PFSK-1 (cell line): ENCODE data around the gene NR1I2.

ENCODE experiments used
- FOXP2 ChIP-seq: optimal IDR thresholded peaks from 2 replicates; pipeline ENCODE3; 2011; ENCODE audit warnings: borderline replicate concordance, control low read depth, inconsistent platforms; ENCODE audit not compliant: insufficient read depth; ENCODE audit errors: extremely low read length, extremely low read depth
- POLR2AphosphoS5 ChIP-seq: IDR thresholded peaks from 2 replicates; pipeline ENCODE4 v1.6.1; 2012; ENCODE audit warnings: low read depth, mild to moderate bottlenecking, control low read depth, low read length, moderate library complexity
- REST ChIP-seq, 2 experiments: IDR thresholded peaks; 2 replicates each; pipeline versions ENCODE4 v1.6.1 to v1.8.0; 2011 to 2012; ENCODE audit warnings: low read depth in 2 of 2, low read length in 2 of 2, control low read depth in 1 of 2, inconsistent platforms in 1 of 2, mild to moderate bottlenecking in 1 of 2, moderate library complexity in 1 of 2; ENCODE audit not compliant: insufficient read depth in 1 of 2
- SIN3A ChIP-seq: IDR thresholded peaks from 2 replicates; pipeline ENCODE4 v1.6.1; 2012; ENCODE audit warnings: mild to moderate bottlenecking, low read length, moderate library complexity, borderline replicate concordance; ENCODE audit not compliant: insufficient read depth
- TAF1 ChIP-seq: IDR thresholded peaks from 2 replicates; pipeline ENCODE4 v1.6.1; 2012; ENCODE audit warnings: low read length, control low read depth, borderline replicate concordance; ENCODE audit not compliant: insufficient read depth

NR1I2 gene

GRCh38 chr3:119858957-119859356, 77.1 kb downstream of the NR1I2 start:
- TF ChIP-seq TAF1 (no peak), POLR2AphosphoS5 (no peak), SIN3A (no peak), REST (IDR thresholded peaks at IDR 0.05; ENCODE audit: insufficient read depth in 1 of 2, low read depth in 2 of 2, low read length in 2 of 2) (no peak), FOXP2 (no peak)

GRCh38 chr3:119859728-119860127, 77.8 kb downstream of the NR1I2 start:
- no peak for TF ChIP-seq SIN3A
- no peak for TF ChIP-seq TAF1
- no peak for TF ChIP-seq REST (IDR thresholded peaks at IDR 0.05; ENCODE audit: insufficient read depth in 1 of 2, low read depth in 2 of 2, low read length in 2 of 2)
- no peak for TF ChIP-seq POLR2AphosphoS5
- no peak for TF ChIP-seq FOXP2

- TF ChIP-seq SIN3A (no peak), FOXP2 (no peak), POLR2AphosphoS5 (no peak), REST (IDR thresholded peaks at IDR 0.05; ENCODE audit: insufficient read depth in 1 of 2, low read depth in 2 of 2, low read length in 2 of 2) (no peak), TAF1 (no peak)
Measured at GRCh38 chr3:119861681-119862080, 79.8 kb downstream of the NR1I2 start.

GRCh38 chr3:119862616-119863015, 80.7 kb downstream of the NR1I2 start:
- TF ChIP-seq FOXP2 (no peak), REST (IDR thresholded peaks at IDR 0.05; ENCODE audit: insufficient read depth in 1 of 2, low read depth in 2 of 2, low read length in 2 of 2) (no peak)

GRCh38 chr3:119864476-119864875, 82.6 kb downstream of the NR1I2 start:
- TF ChIP-seq POLR2AphosphoS5 (no peak), SIN3A (no peak), TAF1 (no peak)
